ENCODE data around the gene TLR10. TPM values are rescaled to one million over a fixed set of nuclear protein-coding genes. Genes with fewer than 3 reads are reported as not detected.
A peak's percentile ranks its signal among the peaks of the same experiment; 100 is the strongest.

Gene TLR10, protein sequence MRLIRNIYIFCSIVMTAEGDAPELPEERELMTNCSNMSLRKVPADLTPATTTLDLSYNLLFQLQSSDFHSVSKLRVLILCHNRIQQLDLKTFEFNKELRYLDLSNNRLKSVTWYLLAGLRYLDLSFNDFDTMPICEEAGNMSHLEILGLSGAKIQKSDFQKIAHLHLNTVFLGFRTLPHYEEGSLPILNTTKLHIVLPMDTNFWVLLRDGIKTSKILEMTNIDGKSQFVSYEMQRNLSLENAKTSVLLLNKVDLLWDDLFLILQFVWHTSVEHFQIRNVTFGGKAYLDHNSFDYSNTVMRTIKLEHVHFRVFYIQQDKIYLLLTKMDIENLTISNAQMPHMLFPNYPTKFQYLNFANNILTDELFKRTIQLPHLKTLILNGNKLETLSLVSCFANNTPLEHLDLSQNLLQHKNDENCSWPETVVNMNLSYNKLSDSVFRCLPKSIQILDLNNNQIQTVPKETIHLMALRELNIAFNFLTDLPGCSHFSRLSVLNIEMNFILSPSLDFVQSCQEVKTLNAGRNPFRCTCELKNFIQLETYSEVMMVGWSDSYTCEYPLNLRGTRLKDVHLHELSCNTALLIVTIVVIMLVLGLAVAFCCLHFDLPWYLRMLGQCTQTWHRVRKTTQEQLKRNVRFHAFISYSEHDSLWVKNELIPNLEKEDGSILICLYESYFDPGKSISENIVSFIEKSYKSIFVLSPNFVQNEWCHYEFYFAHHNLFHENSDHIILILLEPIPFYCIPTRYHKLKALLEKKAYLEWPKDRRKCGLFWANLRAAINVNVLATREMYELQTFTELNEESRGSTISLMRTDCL
- total RNA-seq (1 to 10 TPM in 1 of 2 donors, under 1 TPM in 1; 0.15 to 3.0 TPM), polyA plus RNA-seq (ENCODE audit: insufficient read length in 6 of 6) (1 to 10 TPM in 1 of 6 donors, under 1 TPM in 5; 0.59 to 1.0 (median 0.70) TPM)
- long read RNA-seq, donor 1: 0 reads
- long read RNA-seq, donor 2: 0 reads
- long read RNA-seq, donor 3: 0 reads
- long read RNA-seq, donor 4: 0 reads
- long read RNA-seq, donor 5, partial matches to known transcripts: 0 of 1 reads
- long read RNA-seq, donor 5, other reads (novel, unspliced or antisense): 0 of 1 reads
- long read RNA-seq, donor 6: 0 reads
- long read RNA-seq, donor 7: 0 reads
- long read RNA-seq, donor 8: 0 reads
- long read RNA-seq, donor 9: 0 reads
- long read RNA-seq, donor 10: 0 reads
- long read RNA-seq, donor 11, partial matches to known transcripts: 0 of 1 reads
- long read RNA-seq, donor 11, other reads (novel, unspliced or antisense): 0 of 1 reads
- long read RNA-seq, donor 12: 0 reads

DNA sequence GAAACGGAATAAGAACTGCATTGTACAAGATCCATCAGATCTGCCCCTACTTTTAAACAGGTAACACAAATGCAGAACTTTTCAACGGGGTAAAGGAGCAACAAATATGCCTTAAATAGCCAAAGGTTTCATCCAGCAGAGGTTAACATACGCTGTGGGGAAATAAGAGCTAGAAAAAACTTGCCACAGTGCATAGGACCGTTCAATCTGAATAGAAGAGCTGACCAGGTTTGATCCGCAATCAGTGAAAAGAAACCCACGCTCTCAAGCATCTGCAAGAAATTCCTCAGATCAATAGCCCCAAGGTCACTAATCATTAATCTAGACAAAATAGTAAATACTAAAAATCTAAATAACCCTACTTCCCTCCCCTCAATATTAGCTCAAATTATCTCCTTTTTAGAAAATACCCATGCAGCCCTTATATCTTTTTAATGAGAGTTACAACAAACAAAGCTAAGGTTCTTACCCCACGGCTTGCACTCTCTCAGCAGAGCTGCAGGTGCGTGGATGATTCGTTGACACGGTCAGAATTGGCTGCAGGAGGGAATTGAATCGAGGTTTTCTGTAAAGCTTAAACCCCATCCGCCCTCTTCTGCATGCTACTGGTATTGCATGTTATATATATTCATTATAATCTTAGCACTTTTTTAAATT lies at the start of gene TLR10:
TLR10 (minus strand) TSS at position 539 of the 657 bp plus-strand sequence. CDS start 7,400 bp downstream, outside the sequence.
- intact Hi-C loops (cut with DNase I): no loop called here
- Histone ChIP-seq H3K27ac (no peak within 1 kb of the TSS), H3K4me3 (no peak within 1 kb of the TSS), H3K36me3 (no peaks in the 10 kb centered on the region), H3K9me3 (no peaks in the 10 kb centered on the region), H3K27me3 (no peaks in the 10 kb centered on the region), H3K4me1 (peaks cover 0 to 33% of the 10 kb centered on the region in 2 donors)
- ATAC-seq (peak; percentile 89), DNase-seq (peak in 2 of 4 donors; percentile 37 to 49)
- TF ChIP-seq, protein P1, sequence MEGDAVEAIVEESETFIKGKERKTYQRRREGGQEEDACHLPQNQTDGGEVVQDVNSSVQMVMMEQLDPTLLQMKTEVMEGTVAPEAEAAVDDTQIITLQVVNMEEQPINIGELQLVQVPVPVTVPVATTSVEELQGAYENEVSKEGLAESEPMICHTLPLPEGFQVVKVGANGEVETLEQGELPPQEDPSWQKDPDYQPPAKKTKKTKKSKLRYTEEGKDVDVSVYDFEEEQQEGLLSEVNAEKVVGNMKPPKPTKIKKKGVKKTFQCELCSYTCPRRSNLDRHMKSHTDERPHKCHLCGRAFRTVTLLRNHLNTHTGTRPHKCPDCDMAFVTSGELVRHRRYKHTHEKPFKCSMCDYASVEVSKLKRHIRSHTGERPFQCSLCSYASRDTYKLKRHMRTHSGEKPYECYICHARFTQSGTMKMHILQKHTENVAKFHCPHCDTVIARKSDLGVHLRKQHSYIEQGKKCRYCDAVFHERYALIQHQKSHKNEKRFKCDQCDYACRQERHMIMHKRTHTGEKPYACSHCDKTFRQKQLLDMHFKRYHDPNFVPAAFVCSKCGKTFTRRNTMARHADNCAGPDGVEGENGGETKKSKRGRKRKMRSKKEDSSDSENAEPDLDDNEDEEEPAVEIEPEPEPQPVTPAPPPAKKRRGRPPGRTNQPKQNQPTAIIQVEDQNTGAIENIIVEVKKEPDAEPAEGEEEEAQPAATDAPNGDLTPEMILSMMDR (IDR thresholded peaks at IDR 0.05): peak; percentile 66 to 67

DNA sequence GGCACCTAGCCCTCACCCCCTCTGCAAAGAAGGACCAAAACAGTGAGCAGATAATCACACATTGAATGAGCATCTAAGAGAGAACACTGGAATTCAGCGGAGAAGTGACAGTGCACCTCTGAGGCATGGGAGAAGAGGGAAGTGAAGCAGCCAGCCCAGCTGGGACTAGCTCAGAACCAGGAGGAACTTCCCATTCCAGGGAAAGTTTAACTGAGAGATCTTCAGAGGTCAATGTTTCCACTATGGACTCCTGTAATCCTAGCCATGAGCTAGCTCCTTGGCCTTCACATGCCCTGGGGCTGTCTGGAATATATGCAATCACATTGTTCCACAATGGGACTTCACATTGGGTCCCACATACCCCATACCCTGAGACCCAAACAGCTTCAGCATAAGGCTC lies 49.4 kb upstream of the TLR10 start:
- H3K9me3 ChIP-seq: peaks cover 0 to 24% of the 10 kb centered on the region in 2 donors
- H3K36me3 ChIP-seq: peaks cover 0 to 7% of the 10 kb centered on the region in 2 donors
- TF ChIP-seq, protein P1 (IDR thresholded peaks at IDR 0.05): no peak
- ATAC-seq: peak; percentile 26
- no peak overlapping the region for H3K4me3 ChIP-seq
- no peak overlapping the region for H3K27ac ChIP-seq
- intact Hi-C loops (cut with DNase I): no loop called here
- no peaks in the 10 kb centered on the region for H3K27me3 ChIP-seq
- H3K4me1 ChIP-seq: peaks cover 0 to 11% of the 10 kb centered on the region in 2 donors
- DNase-seq: no peak

DNA sequence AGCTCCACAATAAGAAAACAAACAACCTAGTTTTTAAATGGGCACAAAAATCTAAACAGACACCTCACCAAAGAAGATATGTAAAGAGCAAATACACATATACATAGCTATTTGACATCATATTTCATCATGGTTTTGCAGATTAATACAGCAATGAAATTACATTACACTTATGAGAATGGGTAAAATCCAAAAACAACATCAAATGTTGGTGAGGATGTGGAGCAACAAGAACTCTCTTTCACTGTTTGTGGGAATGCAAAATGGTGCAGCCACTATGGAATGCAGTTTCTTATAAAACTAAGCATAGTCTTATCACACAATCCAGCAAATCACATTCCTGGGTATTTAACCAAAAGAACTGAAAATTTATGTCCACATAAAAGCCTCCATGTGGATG lies 48.9 kb upstream of the TLR10 start:
- intact Hi-C loops (cut with DNase I): no loop called here
- DNase-seq: no peak
- no peak overlapping the region for H3K27ac ChIP-seq
- H3K36me3 ChIP-seq: peaks cover 0 to 7% of the 10 kb centered on the region in 2 donors
- H3K4me3 ChIP-seq: no peak overlapping the region
- ATAC-seq: no peak
- no peaks in the 10 kb centered on the region for H3K27me3 ChIP-seq
- TF ChIP-seq, protein P1 (IDR thresholded peaks at IDR 0.05): no peak
- peaks cover 0 to 19% of the 10 kb centered on the region in 2 donors for H3K9me3 ChIP-seq
- H3K4me1 ChIP-seq: peaks cover 0 to 11% of the 10 kb centered on the region in 2 donors

DNA sequence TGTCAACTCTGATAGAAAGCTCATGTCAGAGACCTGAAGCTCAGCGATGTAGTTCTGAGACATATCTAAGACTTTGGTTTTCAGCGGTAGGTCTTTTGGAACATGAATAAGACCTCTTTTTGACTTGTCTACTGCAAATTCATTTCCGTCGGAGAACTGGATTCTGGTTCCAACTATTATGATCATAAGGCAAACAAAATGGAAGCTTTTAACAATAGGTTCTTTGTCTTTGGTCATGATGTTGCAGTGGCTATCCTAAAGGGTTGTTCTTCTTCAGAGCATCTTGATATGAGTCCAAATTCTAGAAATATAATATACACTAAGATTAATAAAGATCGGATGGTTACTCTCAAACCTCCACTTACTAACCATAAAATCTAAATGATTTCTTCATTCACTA lies 46.4 kb upstream of the TLR10 start:
- DNase-seq: no peak
- peaks cover 0 to 11% of the 10 kb centered on the region in 2 donors for H3K4me1 ChIP-seq
- ATAC-seq: no peak
- peaks cover 0 to 7% of the 10 kb centered on the region in 2 donors for H3K36me3 ChIP-seq
- no peak overlapping the region for H3K4me3 ChIP-seq
- no peak overlapping the region for H3K27ac ChIP-seq
- H3K9me3 ChIP-seq: peaks cover 0 to 3% of the 10 kb centered on the region in 2 donors
- intact Hi-C loops (cut with DNase I): no loop called here
- TF ChIP-seq, protein P1 (IDR thresholded peaks at IDR 0.05): no peak
- no peaks in the 10 kb centered on the region for H3K27me3 ChIP-seq
